Neuronal stem cell (in vitro differentiated cells): ENCODE data around the gene HDAC4.

Source experiments
- DNase-seq: peaks from one replicate; pipeline ENCODE4 v3.0.0-alpha.2; 2013; ENCODE audit warnings: low spot score
- H2AFZ ChIP-seq: one replicate; pipeline ENCODE4 v1.6.1; 2013; ENCODE audit warnings: mild to moderate bottlenecking, low read length, inconsistent platforms
- H2AK5ac ChIP-seq: 2 replicates; pipeline ENCODE4 v1.6.1; 2013; ENCODE audit warnings: low read depth, mild to moderate bottlenecking, inconsistent platforms, low read length, moderate library complexity, mixed read lengths
- H2BK120ac ChIP-seq: 2 replicates; pipeline ENCODE4 v1.6.1; 2013; ENCODE audit warnings: low read depth, mild to moderate bottlenecking, inconsistent platforms, low read length, moderate library complexity, mixed read lengths
- H2BK12ac ChIP-seq: one replicate; pipeline ENCODE4 v1.6.1; 2013; ENCODE audit warnings: low read length, inconsistent platforms
- H2BK15ac ChIP-seq: 2 replicates; pipeline ENCODE4 v1.6.1; 2013; ENCODE audit warnings: mild to moderate bottlenecking, low read length, inconsistent platforms, mixed read lengths
- H2BK5ac ChIP-seq: one replicate; pipeline ENCODE4 v1.6.1; 2013; ENCODE audit warnings: inconsistent platforms, mild to moderate bottlenecking, low read length, moderate library complexity
- H3K14ac ChIP-seq: one replicate; pipeline ENCODE4 v1.6.1; 2013; ENCODE audit warnings: low read length, inconsistent platforms
- H3K18ac ChIP-seq: 2 replicates; pipeline ENCODE4 v1.6.1; 2013; ENCODE audit warnings: low read length, inconsistent platforms
- H3K23ac ChIP-seq: 2 replicates; pipeline ENCODE4 v1.6.1; 2013; ENCODE audit warnings: low read depth, mild to moderate bottlenecking, mixed read lengths, low read length, inconsistent platforms; ENCODE audit not compliant: poor library complexity
- H3K27ac ChIP-seq: replicated peaks from 3 replicates; pipeline ENCODE4 v1.5.1; 2013; ENCODE audit warnings: low read length, inconsistent platforms
- H3K27me3 ChIP-seq, 3 experiments: 2 replicates each; pipeline ENCODE4 v1.6.1; 2013; ENCODE audit warnings: low read length in 3 of 3, mild to moderate bottlenecking in 2 of 3, inconsistent platforms in 1 of 3, low read depth in 1 of 3, mixed read lengths in 1 of 3, moderate library complexity in 1 of 3; ENCODE audit not compliant: control insufficient read depth in 3 of 3, insufficient read depth in 3 of 3
- H3K36me3 ChIP-seq, 2 donors: replicated peaks in 1 of 2; 2 replicates each; pipeline ENCODE4 v1.6.1; 2013; ENCODE audit warnings: low read length in 2 of 2; ENCODE audit not compliant: control insufficient read depth in 2 of 2, insufficient read depth in 2 of 2
- H3K4ac ChIP-seq: 2 replicates; pipeline ENCODE4 v1.6.1; 2013; ENCODE audit warnings: inconsistent platforms, mild to moderate bottlenecking, low read length, moderate library complexity
- H3K4me1 ChIP-seq, 2 donors: 1 replicate in 1 of 2; 2 replicates in 1 of 2; pipeline ENCODE4 v1.6.1; 2013; ENCODE audit warnings: low read length in 2 of 2, low read depth in 1 of 2; ENCODE audit not compliant: control insufficient read depth in 2 of 2, insufficient read depth in 1 of 2
- H3K4me2 ChIP-seq: one replicate; pipeline ENCODE4 v1.6.1; 2013; ENCODE audit warnings: mild to moderate bottlenecking, low read length, inconsistent platforms; ENCODE audit not compliant: insufficient read depth, poor library complexity, severe bottlenecking
- H3K4me3 ChIP-seq, 2 donors: 2 replicates each; pipeline ENCODE4 v1.5.1; 2013; ENCODE audit warnings: low read length in 2 of 2, mild to moderate bottlenecking in 2 of 2, inconsistent platforms in 1 of 2, moderate library complexity in 1 of 2
- H3K79me1 ChIP-seq: one replicate; pipeline ENCODE4 v1.6.1; 2013; ENCODE audit warnings: low read depth, mild to moderate bottlenecking, inconsistent platforms, low read length, moderate library complexity
- H3K9ac ChIP-seq: one replicate; pipeline ENCODE4 v1.6.1; 2013; ENCODE audit warnings: mild to moderate bottlenecking, low read depth, low read length, inconsistent platforms; ENCODE audit not compliant: poor library complexity
- H3K9me3 ChIP-seq, 2 donors: replicated peaks in 1 of 2; 2 replicates each; pipeline versions ENCODE3 to v1.6.1; 2013; ENCODE audit warnings: low read length in 2 of 2, mild to moderate bottlenecking in 2 of 2, inconsistent platforms in 1 of 2, low read depth in 1 of 2, mixed read lengths in 1 of 2, moderate library complexity in 1 of 2; ENCODE audit not compliant: control insufficient read depth in 2 of 2, insufficient read depth in 1 of 2
- H4K8ac ChIP-seq: one replicate; pipeline ENCODE4 v1.6.1; 2013; ENCODE audit warnings: low read depth, mild to moderate bottlenecking, inconsistent platforms, low read length, moderate library complexity
- H4K91ac ChIP-seq: one replicate; pipeline ENCODE4 v1.6.1; 2013; ENCODE audit warnings: low read length, low read depth, mild to moderate bottlenecking, inconsistent platforms; ENCODE audit not compliant: poor library complexity
- WGBS, 2 donors: extraction: QIAGEN DNeasy Blood & Tissue Kit; methylation state at CpG; one replicate each; pipeline ENCODE4 v1.1.7; 2013; ENCODE audit warnings: missing lambda C conversion rate in 2 of 2, mixed read lengths in 1 of 2; ENCODE audit not compliant: insufficient read length in 2 of 2, insufficient replicate concordance in 1 of 2; ENCODE audit errors: extremely low coverage in 2 of 2; 5-methylcytosine and 5-hydroxymethylcytosine counted together

The HDAC4 gene

DNA sequence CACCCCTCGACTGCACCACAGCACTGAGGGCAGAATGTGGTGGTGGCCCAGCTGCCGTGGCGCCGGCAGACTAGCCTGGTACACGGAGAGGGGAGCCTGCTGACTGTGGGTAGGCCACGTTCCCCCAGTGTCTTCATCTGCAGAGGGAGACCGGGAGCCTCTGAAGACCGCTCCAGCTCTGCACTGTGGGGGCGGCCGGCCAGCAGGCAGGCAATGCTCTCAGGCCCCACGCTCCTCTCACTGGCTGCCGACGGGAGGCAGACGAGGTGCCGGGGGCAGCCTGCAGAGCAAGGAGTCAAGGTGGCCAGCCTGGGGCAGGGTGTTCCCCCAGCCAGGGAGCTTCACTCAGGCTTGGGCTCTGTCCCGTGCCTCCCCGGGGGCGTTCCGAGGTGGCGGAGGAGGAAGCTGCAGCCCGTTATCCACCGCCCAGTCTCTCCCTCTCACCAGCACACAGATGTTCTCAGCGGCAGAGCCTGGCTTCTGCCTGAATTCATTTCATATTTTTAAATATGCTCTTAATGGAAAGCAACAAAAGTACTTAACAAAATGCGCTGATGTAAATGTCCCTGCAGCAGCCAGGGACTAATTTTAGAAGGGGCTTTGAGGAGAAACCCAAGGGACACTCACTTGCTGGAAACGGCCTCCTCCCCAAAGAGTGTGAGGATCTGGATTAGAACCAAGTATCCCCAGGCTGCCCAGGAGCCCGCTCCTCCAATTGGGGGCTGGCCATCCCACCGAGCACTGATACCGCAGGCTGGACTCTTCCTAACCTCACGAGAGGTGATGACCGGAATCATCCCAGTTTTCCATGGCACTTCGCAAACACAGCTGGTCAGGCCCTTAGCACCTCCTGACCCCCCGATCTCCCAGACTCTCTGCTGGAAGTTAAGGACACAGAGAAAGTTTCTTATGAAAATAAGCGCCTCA, 87.8 kb downstream of the HDAC4 start:
- no CpG with 5 or more reads among the region's 33 CpGs for WGBS, 2 donors
- no peak overlapping the region for H3K4me2 ChIP-seq

DNA sequence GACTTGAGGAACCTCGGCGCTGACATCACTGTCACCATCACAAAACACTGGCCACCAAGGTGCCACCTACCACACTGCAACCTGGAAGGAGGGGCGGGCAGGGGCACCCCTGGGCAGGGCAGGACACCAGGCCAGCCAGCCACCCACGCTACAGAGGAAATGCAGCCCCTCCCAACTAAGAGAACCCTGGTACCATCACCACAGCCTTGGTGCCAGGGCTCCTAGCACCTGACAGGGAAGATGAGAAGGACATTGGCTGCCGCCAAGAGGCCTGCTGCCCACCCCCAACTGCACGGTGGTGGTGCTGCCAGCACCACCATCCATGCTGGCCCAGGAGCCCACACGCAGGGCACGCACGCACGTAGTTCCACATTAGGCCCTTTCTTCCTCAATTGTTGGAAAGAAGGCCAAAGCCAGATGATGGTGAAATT, 88.7 kb downstream of the HDAC4 start:
- WGBS, 2 donors = no CpG with 5 or more reads among the region's 10 CpGs
- Histone ChIP-seq H2BK5ac (no peak overlapping the region), H2BK12ac (no peak overlapping the region), H3K27ac (no peak overlapping the region), H3K4me1 (peaks cover 3 to 4% of the 10 kb centered on the region in 2 donors), H3K79me1 (peaks cover 10% of the 10 kb centered on the region), H3K23ac (no peak overlapping the region), H2AFZ (no peak overlapping the region), H2BK15ac (no peak overlapping the region), H3K36me3 (peaks cover 0 to 8% of the 10 kb centered on the region in 2 donors), H3K9ac (no peak overlapping the region), H3K27me3 (no peaks in the 10 kb centered on the region), H3K18ac (no peak overlapping the region), H4K91ac (no peak overlapping the region), H2AK5ac (no peak overlapping the region), H4K8ac (no peak overlapping the region), H3K4ac (peak overlapping the region; percentile 28), H2BK120ac (no peak overlapping the region), H3K14ac (peak overlapping the region; percentile 73), H3K4me2 (no peak overlapping the region), H3K4me3 (no peak overlapping the region), H3K9me3 (peaks cover 4 to 21% of the 10 kb centered on the region in 2 donors)
- no peak for DNase-seq

More for the DNA sequence above, 87.8 kb downstream of the HDAC4 start:
- no peak overlapping the region for H2BK5ac ChIP-seq
- H3K36me3 ChIP-seq = peaks cover 0 to 10% of the 10 kb centered on the region in 2 donors
- H4K91ac ChIP-seq = no peak overlapping the region
- H3K9ac ChIP-seq = no peak overlapping the region
- H3K79me1 ChIP-seq = peaks cover 7% of the 10 kb centered on the region
- H3K27ac ChIP-seq = no peak overlapping the region
- H2AK5ac ChIP-seq = no peak overlapping the region
- no peak overlapping the region for H3K4ac ChIP-seq
- no peak overlapping the region for H2AFZ ChIP-seq
- H2BK12ac ChIP-seq = no peak overlapping the region
- H3K14ac ChIP-seq = no peak overlapping the region
- no peak for DNase-seq
- H2BK15ac ChIP-seq = no peak overlapping the region
- H3K18ac ChIP-seq = peak overlapping the region; percentile 49
- peaks cover 4% of the 10 kb centered on the region in 2 donors for H3K4me1 ChIP-seq
- no peak overlapping the region for H3K4me3 ChIP-seq
- no peak overlapping the region for H3K23ac ChIP-seq
- H4K8ac ChIP-seq = no peak overlapping the region
- no peaks in the 10 kb centered on the region for H3K27me3 ChIP-seq
- H3K9me3 ChIP-seq = peaks cover 4 to 21% of the 10 kb centered on the region in 2 donors
- no peak overlapping the region for H2BK120ac ChIP-seq

DNA sequence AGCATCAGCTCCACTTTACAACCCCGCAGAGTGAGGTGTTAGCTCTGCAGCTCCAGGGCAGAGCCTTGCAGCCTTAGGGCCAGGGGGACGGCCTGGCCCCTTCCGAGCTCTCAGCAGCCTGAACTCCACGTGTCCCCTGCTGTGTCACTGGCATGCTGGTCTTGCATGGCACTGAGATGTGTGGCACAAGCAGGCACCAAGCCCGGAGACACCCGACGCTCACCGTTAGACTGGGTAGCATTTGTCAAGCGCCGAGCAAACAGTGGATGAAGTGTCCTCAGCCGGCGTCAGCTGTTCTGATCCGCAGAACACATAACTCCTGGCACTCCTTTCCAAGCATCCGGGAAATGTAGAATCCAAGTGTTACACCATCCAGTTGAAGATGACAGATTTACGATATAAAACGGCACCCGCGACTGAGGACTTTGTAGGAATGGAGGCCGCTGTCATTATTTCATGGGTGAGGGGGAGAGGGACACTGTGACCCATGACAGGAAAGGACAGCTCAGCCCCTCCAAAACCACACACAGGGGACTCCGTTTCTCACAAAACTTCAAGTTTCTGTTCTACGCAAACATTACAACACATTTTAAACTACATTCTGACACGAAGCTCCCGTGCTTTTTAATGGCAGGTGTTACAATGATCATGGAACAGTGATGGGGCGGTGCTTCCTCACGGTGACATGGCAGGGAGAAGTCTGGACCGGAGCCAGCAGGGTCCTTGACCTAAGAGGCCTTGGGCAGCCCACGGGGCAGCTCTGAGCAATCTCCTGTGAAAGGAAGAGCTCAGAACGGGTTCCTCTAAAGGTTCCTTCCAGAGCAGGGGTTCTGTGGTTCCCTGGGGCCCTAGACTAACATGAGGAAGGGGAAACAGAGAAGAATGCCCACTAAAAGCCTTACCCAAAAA, 89.4 kb downstream of the HDAC4 start:
- no peak overlapping the region for H3K4me3 ChIP-seq
- H3K4me1 ChIP-seq = peaks cover 3 to 4% of the 10 kb centered on the region in 2 donors
- H3K36me3 ChIP-seq = peaks cover 0 to 8% of the 10 kb centered on the region in 2 donors
- DNase-seq = no peak
- H2AFZ ChIP-seq = no peak overlapping the region
- H3K4ac ChIP-seq = no peak overlapping the region
- WGBS, 2 donors = no CpG with 5 or more reads among the region's 28 CpGs
- H4K8ac ChIP-seq = no peak overlapping the region
- no peak overlapping the region for H3K4me2 ChIP-seq
- H2AK5ac ChIP-seq = no peak overlapping the region
- no peak overlapping the region for H4K91ac ChIP-seq
- H3K9me3 ChIP-seq = peaks cover 4 to 21% of the 10 kb centered on the region in 2 donors
- no peak overlapping the region for H3K23ac ChIP-seq
- H2BK5ac ChIP-seq = no peak overlapping the region
- no peak overlapping the region for H2BK15ac ChIP-seq
- H3K27ac ChIP-seq = no peak overlapping the region
- H3K9ac ChIP-seq = peak overlapping the region; percentile 47
- no peak overlapping the region for H2BK120ac ChIP-seq
- no peak overlapping the region for H2BK12ac ChIP-seq
- peak overlapping the region; percentile 35 for H3K18ac ChIP-seq
- no peaks in the 10 kb centered on the region for H3K27me3 ChIP-seq
- no peak overlapping the region for H3K14ac ChIP-seq
- peaks cover 10% of the 10 kb centered on the region for H3K79me1 ChIP-seq
